HEK293T (cell line): Measurements from ENCODE around the gene WDR93.

Experiments
- ARNT ChIP-seq: fragments of 450-650 bp; IDR thresholded peaks from 2 replicates; pipeline ENCODE4 v1.6.1; 2017; ENCODE audit warnings: mild to moderate bottlenecking
- BHLHE40 ChIP-seq: fragments of 450-650 bp; IDR thresholded peaks from 2 replicates; pipeline ENCODE4 v1.6.1; 2016; ENCODE audit warnings: mild to moderate bottlenecking, moderate library complexity, borderline replicate concordance
- ELF4 ChIP-seq: fragments of 450-650 bp; IDR thresholded peaks from 2 replicates; pipeline ENCODE4 v1.6.1; 2017; ENCODE audit warnings: antibody characterized with exemption
- FOXA1 ChIP-seq: fragments of 450-650 bp; IDR thresholded peaks from 2 replicates; pipeline ENCODE4 v1.6.1; 2016; ENCODE audit warnings: mild to moderate bottlenecking
- FOXM1 ChIP-seq: fragments of 450-650 bp; IDR thresholded peaks from 2 replicates; pipeline ENCODE4 v1.6.1; 2017; ENCODE audit warnings: mild to moderate bottlenecking, borderline replicate concordance
- NFRKB ChIP-seq: fragments of 450-650 bp; IDR thresholded peaks from 2 replicates; pipeline ENCODE4 v1.6.1; 2016; ENCODE audit warnings: mild to moderate bottlenecking, moderate library complexity
- PKNOX1 ChIP-seq: fragments of 450-650 bp; IDR thresholded peaks from 2 replicates; pipeline ENCODE4 v1.6.1; 2016
- SP1 ChIP-seq: fragments of 450-650 bp; IDR thresholded peaks from 2 replicates; pipeline ENCODE4 v1.6.1; 2017
- TARDBP ChIP-seq: fragments of 450-650 bp; IDR thresholded peaks from 2 replicates; pipeline ENCODE4 v1.6.1; 2016

GRCh38 chr15:89690276-89691218, at the start of gene WDR93, which contains the start of gene PEX11A:
- TF ChIP-seq SP1 (no peak), ELF4 (no peak), FOXA1 (no peak), BHLHE40 (no peak), PKNOX1 (no peak), NFRKB (no peak), TARDBP (no peak), FOXM1 (no peak), ARNT (no peak)
